ENCODE data around the gene TENM3.

The TENM3 gene

GRCh38 chr4:182513587-182514291 lies 270.5 kb downstream of the TENM3 start:
- no peak for DNase-seq (ENCODE audit: low read depth, low spot score)
- no peak overlapping the region for H3K4me3 ChIP-seq (ENCODE audit: low read length)

GRCh38 chr4:182518421-182518820 lies 275.2 kb downstream of the TENM3 start:
- DNase-seq (ENCODE audit: low read depth, low spot score) = no peak

DNA sequence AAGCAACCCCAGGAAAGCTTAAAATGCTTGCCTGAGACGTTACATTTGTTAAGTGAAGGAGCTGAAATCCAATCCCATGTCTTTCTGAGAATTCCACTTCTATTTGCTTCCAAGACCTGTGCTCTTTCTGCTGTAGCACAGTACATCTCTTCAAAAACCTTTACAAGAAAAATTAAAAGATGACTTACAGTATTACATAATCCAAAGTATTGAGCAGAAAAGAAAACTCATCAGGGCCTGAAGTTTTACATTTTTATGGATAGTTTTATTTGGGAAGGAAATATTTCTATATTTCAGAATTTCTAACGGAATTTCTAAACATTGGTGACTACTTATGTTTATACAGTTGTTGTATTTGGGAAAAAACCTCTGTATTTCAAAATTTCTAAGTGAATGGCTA lies 276.3 kb downstream of the TENM3 start:
- no peak for DNase-seq (ENCODE audit: low read depth, low spot score)
- no peak overlapping the region for H3K4me3 ChIP-seq (ENCODE audit: low read length)

More at GRCh38 chr4:182518421-182518820, 275.2 kb downstream of the TENM3 start:
- H3K4me3 ChIP-seq (ENCODE audit: low read length) = no peak overlapping the region

GRCh38 chr4:182521011-182521410 lies 277.8 kb downstream of the TENM3 start:
- no peak for DNase-seq (ENCODE audit: low read depth, low spot score)
- no peak overlapping the region for H3K4me3 ChIP-seq (ENCODE audit: low read length)

DNA sequence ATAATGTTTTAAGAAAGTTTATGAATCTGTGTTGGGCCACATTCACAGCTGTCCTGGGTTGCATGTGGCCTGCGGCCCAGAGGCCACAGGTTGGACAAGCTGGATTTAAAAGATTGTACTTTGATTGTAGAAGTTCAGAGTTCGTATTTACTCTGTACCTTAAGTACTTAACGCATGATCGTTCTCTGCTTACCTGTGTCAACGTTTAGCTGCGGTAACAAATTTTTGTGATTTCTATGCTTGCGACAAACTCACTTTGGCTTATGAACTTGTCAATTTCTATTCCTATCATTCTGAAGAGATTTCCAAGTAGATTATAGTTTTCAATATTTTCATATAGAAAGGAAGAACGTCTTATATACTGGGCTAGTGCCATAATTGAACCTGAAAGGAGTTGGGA lies 285.6 kb downstream of the TENM3 start:
- DNase-seq (ENCODE audit: low read depth, low spot score) = no peak
- no peak overlapping the region for H3K4me3 ChIP-seq (ENCODE audit: low read length)

DNA sequence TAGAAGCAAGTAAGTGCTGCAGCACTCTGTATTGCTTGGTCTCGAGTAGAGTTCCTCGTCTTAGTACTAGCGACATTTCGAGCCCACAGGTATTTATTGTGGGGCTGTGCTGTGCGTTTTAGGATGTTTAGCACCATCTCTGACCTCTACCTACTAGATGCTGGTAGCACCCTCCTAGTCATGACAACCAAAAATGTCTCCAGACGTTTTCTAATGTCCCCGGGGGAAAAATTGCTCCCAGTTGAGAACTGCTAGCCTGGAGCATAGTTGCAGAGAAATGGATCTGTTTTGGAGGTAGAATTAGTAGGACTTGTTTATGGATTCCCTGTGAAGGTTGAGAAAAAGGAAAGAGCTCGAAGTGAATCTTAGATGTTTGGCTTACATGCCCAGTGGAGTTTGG lies 287.2 kb downstream of the TENM3 start:
- DNase-seq (ENCODE audit: low read depth, low spot score) = no peak
- no peak overlapping the region for H3K4me3 ChIP-seq (ENCODE audit: low read length)

- H3K4me3 ChIP-seq (ENCODE audit: low read length) = no peak overlapping the region
- DNase-seq (ENCODE audit: low read depth, low spot score) = no peak
These were observed 288.5 kb downstream of the TENM3 start for GRCh38 chr4:182531555-182532162.

DNA sequence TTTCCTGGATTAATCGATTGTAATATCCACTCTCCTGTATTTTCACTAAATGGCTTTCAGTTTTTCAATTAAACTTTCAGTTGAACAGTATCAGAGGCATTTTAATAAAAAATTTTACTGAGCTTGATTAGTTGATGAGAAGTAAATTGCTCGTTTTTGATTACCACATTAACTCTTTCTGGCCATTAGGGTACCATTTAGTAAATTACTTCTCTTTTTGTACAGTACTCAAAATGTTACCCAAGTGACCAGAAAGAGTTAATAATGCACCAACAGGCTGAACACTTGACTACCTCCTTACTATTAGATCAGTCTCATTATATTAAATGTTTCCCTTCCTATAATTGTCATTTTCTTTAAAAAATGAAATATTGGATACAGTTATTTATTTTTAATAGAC lies 289.2 kb downstream of the TENM3 start:
- DNase-seq (ENCODE audit: low read depth, low spot score) = no peak
- H3K4me3 ChIP-seq (ENCODE audit: low read length) = no peak overlapping the region

- no peak overlapping the region for H3K4me3 ChIP-seq (ENCODE audit: low read length)
- DNase-seq (ENCODE audit: low read depth, low spot score) = no peak
These were observed 290.8 kb downstream of the TENM3 start for GRCh38 chr4:182533964-182534363.

GRCh38 chr4:182536221-182536811 lies 293.1 kb downstream of the TENM3 start:
- no peak for DNase-seq (ENCODE audit: low read depth, low spot score)
- H3K4me3 ChIP-seq (ENCODE audit: low read length) = no peak overlapping the region

DNA sequence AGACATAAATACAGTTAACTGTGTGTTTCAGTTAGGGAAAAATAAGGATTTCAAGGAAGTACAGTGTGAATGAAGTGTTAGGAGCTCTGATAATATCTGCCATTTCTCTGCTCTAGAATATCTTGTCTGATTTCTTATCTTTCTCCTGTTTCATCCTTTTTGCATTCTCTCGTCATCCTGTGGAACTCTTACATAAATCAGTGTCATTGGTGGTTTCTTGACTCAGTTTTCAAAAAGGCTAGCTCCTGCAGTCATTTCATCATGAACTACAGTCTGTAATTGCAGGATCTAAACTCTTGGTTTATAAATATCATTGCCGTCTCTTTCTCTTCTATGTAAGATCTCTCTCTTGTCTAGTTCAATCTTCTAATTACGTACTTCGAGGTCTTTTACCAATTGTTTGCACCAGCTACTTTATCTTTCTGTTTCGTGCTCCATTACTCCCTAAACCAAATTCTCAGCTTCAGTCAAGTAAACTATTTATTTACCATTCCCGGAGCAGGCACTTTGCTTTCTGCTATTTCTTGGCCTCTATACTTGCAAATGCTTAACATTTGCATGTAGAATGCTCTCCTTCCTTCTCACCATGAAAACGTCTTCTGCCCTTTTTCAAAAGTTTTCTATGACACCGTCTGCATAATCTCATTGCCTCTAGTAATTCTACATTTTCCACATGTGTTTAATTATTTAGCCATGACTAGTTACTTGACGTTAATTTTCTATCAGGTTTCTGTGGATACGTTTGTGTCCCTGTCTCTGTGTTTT lies 294.0 kb downstream of the TENM3 start:
- DNase-seq (ENCODE audit: low read depth, low spot score) = no peak
- no peak overlapping the region for H3K4me3 ChIP-seq (ENCODE audit: low read length)

DNA sequence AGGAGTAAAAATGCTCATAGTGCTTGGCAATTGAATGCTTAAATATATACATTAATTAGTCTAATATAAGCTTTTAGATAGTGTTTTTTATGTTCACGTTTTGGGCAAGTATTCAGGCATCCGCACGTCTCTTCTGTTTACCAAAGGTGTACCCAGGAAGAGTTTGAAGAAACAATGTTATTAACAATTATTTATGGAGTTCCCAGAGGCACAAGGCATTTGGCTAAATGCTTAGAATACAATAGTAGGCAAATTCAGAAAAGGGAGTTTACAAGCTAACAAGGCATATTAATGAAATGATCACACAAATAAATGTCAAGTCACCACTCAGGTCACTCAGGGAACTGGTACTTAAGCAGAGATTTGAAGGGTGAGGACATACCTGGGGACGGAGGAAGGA lies 294.8 kb downstream of the TENM3 start:
- H3K4me3 ChIP-seq (ENCODE audit: low read length) = no peak overlapping the region
- no peak for DNase-seq (ENCODE audit: low read depth, low spot score)

GRCh38 chr4:182540496-182540895 lies 297.3 kb downstream of the TENM3 start:
- no peak for DNase-seq (ENCODE audit: low read depth, low spot score)
- H3K4me3 ChIP-seq (ENCODE audit: low read length) = no peak overlapping the region

GRCh38 chr4:182547435-182547834 lies 304.2 kb downstream of the TENM3 start:
- DNase-seq (ENCODE audit: low read depth, low spot score) = no peak
- H3K4me3 ChIP-seq (ENCODE audit: low read length) = no peak overlapping the region

DNA sequence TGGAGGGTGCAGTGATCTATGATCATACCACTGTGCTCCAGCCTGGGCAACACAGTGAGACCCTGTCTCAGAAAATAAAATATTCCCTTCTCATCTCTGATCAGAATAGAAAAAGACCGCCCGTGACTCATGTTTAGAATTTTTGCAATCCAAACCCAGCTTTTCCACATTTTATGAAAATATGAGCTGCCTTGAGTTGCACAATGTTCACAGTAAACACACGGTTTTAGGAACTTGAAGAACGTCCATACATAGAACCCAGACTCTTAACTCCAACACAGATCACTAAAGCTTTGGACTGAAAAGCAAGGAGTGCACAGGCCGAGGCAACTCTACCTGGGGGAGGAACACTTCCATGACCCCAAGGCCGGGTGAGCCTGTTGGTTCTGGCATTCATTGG lies 305.0 kb downstream of the TENM3 start:
- H3K4me3 ChIP-seq (ENCODE audit: low read length) = no peak overlapping the region
- no peak for DNase-seq (ENCODE audit: low read depth, low spot score)

GRCh38 chr4:182549356-182549755 lies 306.2 kb downstream of the TENM3 start:
- no peak overlapping the region for H3K4me3 ChIP-seq (ENCODE audit: low read length)
- DNase-seq (ENCODE audit: low read depth, low spot score) = no peak

- no peak for DNase-seq (ENCODE audit: low read depth, low spot score)
- no peak overlapping the region for H3K4me3 ChIP-seq (ENCODE audit: low read length)
These were observed 309.7 kb downstream of the TENM3 start for GRCh38 chr4:182552948-182553347.

DNA sequence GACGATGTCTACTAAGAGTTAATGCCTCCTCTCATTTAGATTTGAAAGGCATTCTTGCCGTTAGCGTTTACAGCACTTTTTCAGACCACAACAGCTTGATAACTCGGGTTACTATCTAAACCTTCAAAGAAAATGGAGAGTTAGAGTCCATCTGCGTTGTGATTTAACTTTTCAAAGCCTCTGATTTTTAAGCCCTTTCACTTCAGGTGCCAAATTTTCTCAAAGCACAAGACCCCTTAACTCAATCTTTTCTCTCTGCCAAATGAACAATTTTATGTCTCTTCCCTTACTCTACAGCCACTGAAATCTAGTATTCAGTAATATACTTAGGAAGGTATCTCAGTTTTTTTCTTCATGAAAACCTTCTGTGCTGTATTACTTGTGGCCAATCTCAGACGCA lies 310.5 kb downstream of the TENM3 start:
- DNase-seq (ENCODE audit: low read depth, low spot score) = no peak
- no peak overlapping the region for H3K4me3 ChIP-seq (ENCODE audit: low read length)

DNA sequence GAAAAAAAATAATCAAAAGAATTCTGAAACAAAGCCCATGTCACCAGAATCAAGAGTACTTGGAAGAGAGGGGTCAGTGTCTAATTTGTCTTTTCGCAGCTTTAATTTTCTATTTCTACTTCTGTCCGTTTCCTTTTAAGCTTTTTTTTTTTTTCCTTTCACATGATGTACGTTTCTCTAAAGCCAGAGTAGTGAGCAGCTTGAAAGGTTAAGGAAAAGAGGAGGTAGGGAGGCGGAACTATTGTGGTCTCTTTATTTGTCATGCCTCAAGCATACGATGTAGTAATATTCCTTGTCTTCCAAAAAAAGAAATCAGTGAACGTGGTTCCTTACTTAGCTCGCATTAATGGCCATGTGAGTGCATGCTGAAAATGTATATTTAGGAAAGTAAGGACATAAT lies 311.5 kb downstream of the TENM3 start:
- H3K4me3 ChIP-seq (ENCODE audit: low read length) = no peak overlapping the region
- DNase-seq (ENCODE audit: low read depth, low spot score) = no peak

DNA sequence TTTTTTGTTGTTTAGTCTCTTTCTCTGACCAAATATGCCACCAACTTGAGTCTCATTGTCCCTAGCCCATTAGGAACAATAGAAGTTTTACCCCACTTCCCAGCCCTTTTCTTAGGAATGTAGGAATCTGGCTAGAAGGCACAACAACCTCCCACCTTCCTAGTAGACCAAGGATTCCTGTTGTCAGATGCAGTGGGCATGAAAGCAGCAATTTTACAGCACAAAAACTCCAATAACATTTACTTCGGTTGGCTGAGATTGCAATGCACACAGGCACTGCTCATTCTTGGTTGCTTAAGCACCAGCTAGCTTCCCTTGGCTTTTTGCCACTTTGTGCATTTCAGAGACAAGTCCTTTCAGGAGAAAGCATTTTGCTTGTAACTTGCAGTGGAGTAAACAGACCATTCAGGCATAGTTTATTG lies 312.8 kb downstream of the TENM3 start:
- DNase-seq (ENCODE audit: low read depth, low spot score) = no peak
- H3K4me3 ChIP-seq (ENCODE audit: low read length) = no peak overlapping the region
